Lower leg skin (tissue), 3 donors: ENCODE results near the gene HSD17B11.

Source experiments
- CTCF ChIP-seq, 3 donors: fragments of 450-650 bp; IDR thresholded peaks; one replicate each; pipeline ENCODE4 v1.5.1; 2016; ENCODE audit warnings: antibody characterized with exemption in 3 of 3, mild to moderate bottlenecking in 3 of 3, moderate library complexity in 2 of 3
- POLR2A ChIP-seq, 2 donors: fragments of 450-650 bp; IDR thresholded peaks; one replicate each; pipeline ENCODE4 v1.6.1; 2016 to 2017; ENCODE audit warnings: antibody characterized with exemption in 2 of 2, mild to moderate bottlenecking in 1 of 2, moderate library complexity in 1 of 2

- TF ChIP-seq CTCF (IDR thresholded peaks at IDR 0.05) (no peak), POLR2A (IDR thresholded peaks at IDR 0.05) (no peak)
Observed at GRCh38 chr4:87430038-87430437, 39.0 kb upstream of the HSD17B11 start.
